HL-60 (cell line): ENCODE data around the gene ETV6.

Experiments used
- POLR2AphosphoS5 ChIP-seq: IDR thresholded peaks from 2 replicates; pipeline ENCODE4 v1.6.1; 2012; ENCODE audit warnings: low read depth
- TF ChIP-seq, protein P1 (sequence below): IDR thresholded peaks from one replicate; pipeline ENCODE4 v1.5.1; 2011; ENCODE audit warnings: low read length, control low read depth, inconsistent platforms; ENCODE audit not compliant: insufficient read depth

DNA sequence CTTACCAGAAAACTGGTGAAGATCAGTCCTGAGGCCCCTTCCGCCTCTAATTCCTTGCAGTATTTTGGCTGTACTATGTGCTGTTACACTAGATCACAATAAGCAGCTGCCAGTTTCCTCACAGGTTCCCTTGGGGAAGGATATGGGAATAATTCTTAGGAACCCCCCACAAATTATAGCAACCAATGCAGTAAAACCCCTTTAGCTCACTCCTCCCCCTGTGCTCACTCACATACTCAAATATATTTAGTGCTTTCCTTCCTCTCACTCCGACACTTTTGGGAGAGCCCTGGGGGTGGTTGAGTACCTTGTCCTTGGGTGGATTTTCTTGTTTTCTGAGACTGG, 162.7 kb downstream of the ETV6 start:
- TF ChIP-seq, protein P1, sequence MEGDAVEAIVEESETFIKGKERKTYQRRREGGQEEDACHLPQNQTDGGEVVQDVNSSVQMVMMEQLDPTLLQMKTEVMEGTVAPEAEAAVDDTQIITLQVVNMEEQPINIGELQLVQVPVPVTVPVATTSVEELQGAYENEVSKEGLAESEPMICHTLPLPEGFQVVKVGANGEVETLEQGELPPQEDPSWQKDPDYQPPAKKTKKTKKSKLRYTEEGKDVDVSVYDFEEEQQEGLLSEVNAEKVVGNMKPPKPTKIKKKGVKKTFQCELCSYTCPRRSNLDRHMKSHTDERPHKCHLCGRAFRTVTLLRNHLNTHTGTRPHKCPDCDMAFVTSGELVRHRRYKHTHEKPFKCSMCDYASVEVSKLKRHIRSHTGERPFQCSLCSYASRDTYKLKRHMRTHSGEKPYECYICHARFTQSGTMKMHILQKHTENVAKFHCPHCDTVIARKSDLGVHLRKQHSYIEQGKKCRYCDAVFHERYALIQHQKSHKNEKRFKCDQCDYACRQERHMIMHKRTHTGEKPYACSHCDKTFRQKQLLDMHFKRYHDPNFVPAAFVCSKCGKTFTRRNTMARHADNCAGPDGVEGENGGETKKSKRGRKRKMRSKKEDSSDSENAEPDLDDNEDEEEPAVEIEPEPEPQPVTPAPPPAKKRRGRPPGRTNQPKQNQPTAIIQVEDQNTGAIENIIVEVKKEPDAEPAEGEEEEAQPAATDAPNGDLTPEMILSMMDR, result no peak
- TF ChIP-seq POLR2AphosphoS5, result no peak
